WTC11 (cell line): ENCODE measurements around the gene MYO5C. TPM values are rescaled to one million over a fixed set of nuclear protein-coding genes. Genes with fewer than 3 reads are reported as not detected.

Source experiments
- ATAC-seq: fragments of 200-7000 bp; cut with Tn5 transposase; 2 replicates; pipeline ENCODE4 v1.10.0; 2021; ENCODE audit warnings: mild to moderate bottlenecking, moderate library complexity
- CTCF ChIA-PET: fragments of 300-600 bp; sonication (Branson Sonifier 250); formaldehyde crosslinking; loops from one replicate; lab custom pipeline; 2021; ENCODE audit warnings: antibody characterized with exemption; lab: Charles Lee
- POLR2A ChIA-PET: fragments of 350-600 bp; sonication (Branson Sonifier 250); formaldehyde crosslinking; loops from one replicate; lab custom pipeline; 2021; ENCODE audit warnings: antibody characterized with exemption; lab: Charles Lee
- DNase-seq: peaks from one replicate; pipeline ENCODE4 v3.0.0; 2021; ENCODE audit warnings: low spot score
- H3K27ac Mint-ChIP-seq: 2 replicates; pipeline ENCODE4 v1.8.0; 2021; ENCODE audit warnings: mixed read lengths
- H3K27me3 Mint-ChIP-seq: 2 replicates; pipeline ENCODE4 v1.8.0; 2021; ENCODE audit warnings: low read depth, mild to moderate bottlenecking, moderate library complexity, mixed read lengths
- H3K36me3 Mint-ChIP-seq: 2 replicates; pipeline ENCODE4 v1.8.0; 2021; ENCODE audit warnings: mixed read lengths
- H3K4me1 Mint-ChIP-seq: 2 replicates; pipeline ENCODE4 v1.8.0; 2022; ENCODE audit warnings: mixed read lengths
- H3K4me3 Mint-ChIP-seq: 2 replicates; pipeline ENCODE4 v1.8.0; 2021; ENCODE audit warnings: mild to moderate bottlenecking, moderate library complexity, mixed read lengths
- H3K9me3 Mint-ChIP-seq: 2 replicates; pipeline ENCODE4 v1.8.0; 2021; ENCODE audit warnings: mixed read lengths
- CREM ChIP-seq: sonication (generic); formaldehyde crosslinking; IDR thresholded peaks from 2 replicates; pipeline ENCODE4 v1.8.1; 2022; ENCODE audit warnings: mild to moderate bottlenecking, missing genetic modification reagents, moderate library complexity
- ESRRA ChIP-seq: sonication (generic); formaldehyde crosslinking; IDR thresholded peaks from 2 replicates; pipeline ENCODE4 v1.8.1; 2022; ENCODE audit warnings: mild to moderate bottlenecking, missing genetic modification reagents, borderline replicate concordance
- FOXP1 ChIP-seq: sonication (generic); formaldehyde crosslinking; IDR thresholded peaks from 2 replicates; pipeline ENCODE4 v1.8.0; 2022; ENCODE audit warnings: missing genetic modification reagents, mild to moderate bottlenecking, moderate library complexity, borderline replicate concordance
- GTF2I ChIP-seq: fragments of 250-450 bp; sonication (Bioruptor Pico); conservative IDR thresholded peaks from 2 replicates; pipeline ENCODE4 v1.4.0; 2021; ENCODE audit warnings: mild to moderate bottlenecking
- IRF2 ChIP-seq: sonication (generic); formaldehyde crosslinking; IDR thresholded peaks from 2 replicates; pipeline ENCODE4 v1.8.0; 2022; ENCODE audit warnings: low read depth, missing genetic modification reagents, borderline replicate concordance
- JUN ChIP-seq: sonication (generic); formaldehyde crosslinking; IDR thresholded peaks from 2 replicates; pipeline ENCODE4 v1.8.0; 2023; ENCODE audit warnings: mild to moderate bottlenecking, missing genetic modification reagents
- KAT7 ChIP-seq: sonication (generic); formaldehyde crosslinking; IDR thresholded peaks from 2 replicates; pipeline ENCODE4 v1.8.1; 2023; ENCODE audit warnings: missing genetic modification reagents, mild to moderate bottlenecking, borderline replicate concordance
- NFE2L1 ChIP-seq: sonication (generic); formaldehyde crosslinking; IDR thresholded peaks from 2 replicates; pipeline ENCODE4 v1.8.1; 2023; ENCODE audit warnings: missing genetic modification reagents
- NR2C2 ChIP-seq: sonication (generic); formaldehyde crosslinking; IDR thresholded peaks from 2 replicates; pipeline ENCODE4 v1.8.0; 2022; ENCODE audit warnings: mild to moderate bottlenecking, missing genetic modification reagents
- PRRX2 ChIP-seq: fragments of 250-450 bp; sonication (Bioruptor Pico); IDR thresholded peaks from 2 replicates; pipeline ENCODE4 v1.8.0; 2021; ENCODE audit warnings: mild to moderate bottlenecking
- RELA ChIP-seq: sonication (generic); formaldehyde crosslinking; IDR thresholded peaks from 2 replicates; pipeline ENCODE4 v1.8.1; 2022; ENCODE audit warnings: missing genetic modification reagents, mild to moderate bottlenecking, borderline replicate concordance
- SP1 ChIP-seq: sonication (generic); formaldehyde crosslinking; conservative IDR thresholded peaks from 2 replicates; pipeline ENCODE4 v1.8.1; 2022; ENCODE audit warnings: missing genetic modification reagents
- ZNF232 ChIP-seq: sonication (generic); formaldehyde crosslinking; IDR thresholded peaks from 2 replicates; pipeline ENCODE4 v1.8.0; 2022; ENCODE audit warnings: mild to moderate bottlenecking, missing genetic modification reagents
- ZNF671 ChIP-seq: fragments of 250-450 bp; sonication (Bioruptor Pico); IDR thresholded peaks from 2 replicates; pipeline ENCODE4 v1.8.0; 2021; ENCODE audit warnings: mild to moderate bottlenecking
- total RNA-seq: library from RNA; stranded (reverse); gene quantifications from 3 replicates; pipeline ENCODE4 v1.2.3, GENCODE V29; 2021
- TF ChIP-seq, protein P1 (sequence below): sonication (generic); formaldehyde crosslinking; IDR thresholded peaks from 2 replicates; pipeline ENCODE4 v1.8.1; 2022; ENCODE audit warnings: mild to moderate bottlenecking, missing genetic modification reagents, moderate library complexity, borderline replicate concordance
- TF ChIP-seq, protein P2 (sequence below): sonication (generic); formaldehyde crosslinking; IDR thresholded peaks from 2 replicates; pipeline ENCODE4 v1.8.0; 2022; ENCODE audit warnings: missing genetic modification reagents
- TF ChIP-seq, protein P3 (sequence below): sonication (generic); formaldehyde crosslinking; IDR thresholded peaks from 2 replicates; pipeline ENCODE4 v1.8.1; 2023; ENCODE audit warnings: mild to moderate bottlenecking, missing genetic modification reagents
- TF ChIP-seq, protein P4 (sequence below): sonication (generic); formaldehyde crosslinking; IDR thresholded peaks from 2 replicates; pipeline ENCODE4 v1.8.1; 2022; ENCODE audit warnings: missing genetic modification reagents, borderline replicate concordance

Gene MYO5C
- total RNA-seq, 1 experiment from 2014 or later = 25.3 TPM

DNA sequence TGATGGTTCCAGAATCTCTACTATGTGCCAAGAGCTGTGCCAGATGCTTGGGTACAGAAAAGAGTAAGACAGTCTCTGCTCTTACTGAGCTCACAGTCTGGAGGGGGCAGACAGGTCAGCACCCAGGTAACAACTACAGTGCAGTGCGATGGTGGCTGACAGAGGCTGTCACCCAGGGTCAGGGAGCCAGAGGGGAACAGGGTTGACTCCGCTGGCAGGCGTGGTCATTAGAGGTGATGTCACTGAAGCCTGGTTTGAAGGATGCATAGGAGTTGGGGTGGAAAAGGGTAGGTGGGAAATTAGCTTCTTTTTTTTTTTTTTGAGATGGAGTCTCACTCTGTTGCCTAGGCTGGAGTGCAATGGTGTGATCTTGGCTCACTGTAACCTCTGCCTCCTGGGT is 136.0 kb downstream of the MYO5C start (continued):
- TF ChIP-seq, protein P1, sequence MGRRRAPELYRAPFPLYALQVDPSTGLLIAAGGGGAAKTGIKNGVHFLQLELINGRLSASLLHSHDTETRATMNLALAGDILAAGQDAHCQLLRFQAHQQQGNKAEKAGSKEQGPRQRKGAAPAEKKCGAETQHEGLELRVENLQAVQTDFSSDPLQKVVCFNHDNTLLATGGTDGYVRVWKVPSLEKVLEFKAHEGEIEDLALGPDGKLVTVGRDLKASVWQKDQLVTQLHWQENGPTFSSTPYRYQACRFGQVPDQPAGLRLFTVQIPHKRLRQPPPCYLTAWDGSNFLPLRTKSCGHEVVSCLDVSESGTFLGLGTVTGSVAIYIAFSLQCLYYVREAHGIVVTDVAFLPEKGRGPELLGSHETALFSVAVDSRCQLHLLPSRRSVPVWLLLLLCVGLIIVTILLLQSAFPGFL (CRISPR knock-in tag) = no peak
- no peak for TF ChIP-seq KAT7 (CRISPR knock-in tag)
- TF ChIP-seq, protein P2, sequence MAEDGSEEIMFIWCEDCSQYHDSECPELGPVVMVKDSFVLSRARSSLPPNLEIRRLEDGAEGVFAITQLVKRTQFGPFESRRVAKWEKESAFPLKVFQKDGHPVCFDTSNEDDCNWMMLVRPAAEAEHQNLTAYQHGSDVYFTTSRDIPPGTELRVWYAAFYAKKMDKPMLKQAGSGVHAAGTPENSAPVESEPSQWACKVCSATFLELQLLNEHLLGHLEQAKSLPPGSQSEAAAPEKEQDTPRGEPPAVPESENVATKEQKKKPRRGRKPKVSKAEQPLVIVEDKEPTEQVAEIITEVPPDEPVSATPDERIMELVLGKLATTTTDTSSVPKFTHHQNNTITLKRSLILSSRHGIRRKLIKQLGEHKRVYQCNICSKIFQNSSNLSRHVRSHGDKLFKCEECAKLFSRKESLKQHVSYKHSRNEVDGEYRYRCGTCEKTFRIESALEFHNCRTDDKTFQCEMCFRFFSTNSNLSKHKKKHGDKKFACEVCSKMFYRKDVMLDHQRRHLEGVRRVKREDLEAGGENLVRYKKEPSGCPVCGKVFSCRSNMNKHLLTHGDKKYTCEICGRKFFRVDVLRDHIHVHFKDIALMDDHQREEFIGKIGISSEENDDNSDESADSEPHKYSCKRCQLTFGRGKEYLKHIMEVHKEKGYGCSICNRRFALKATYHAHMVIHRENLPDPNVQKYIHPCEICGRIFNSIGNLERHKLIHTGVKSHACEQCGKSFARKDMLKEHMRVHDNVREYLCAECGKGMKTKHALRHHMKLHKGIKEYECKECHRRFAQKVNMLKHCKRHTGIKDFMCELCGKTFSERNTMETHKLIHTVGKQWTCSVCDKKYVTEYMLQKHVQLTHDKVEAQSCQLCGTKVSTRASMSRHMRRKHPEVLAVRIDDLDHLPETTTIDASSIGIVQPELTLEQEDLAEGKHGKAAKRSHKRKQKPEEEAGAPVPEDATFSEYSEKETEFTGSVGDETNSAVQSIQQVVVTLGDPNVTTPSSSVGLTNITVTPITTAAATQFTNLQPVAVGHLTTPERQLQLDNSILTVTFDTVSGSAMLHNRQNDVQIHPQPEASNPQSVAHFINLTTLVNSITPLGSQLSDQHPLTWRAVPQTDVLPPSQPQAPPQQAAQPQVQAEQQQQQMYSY (CRISPR knock-in tag) = no peak
- no peak for TF ChIP-seq JUN (CRISPR knock-in tag)
- TF ChIP-seq, protein P3, sequence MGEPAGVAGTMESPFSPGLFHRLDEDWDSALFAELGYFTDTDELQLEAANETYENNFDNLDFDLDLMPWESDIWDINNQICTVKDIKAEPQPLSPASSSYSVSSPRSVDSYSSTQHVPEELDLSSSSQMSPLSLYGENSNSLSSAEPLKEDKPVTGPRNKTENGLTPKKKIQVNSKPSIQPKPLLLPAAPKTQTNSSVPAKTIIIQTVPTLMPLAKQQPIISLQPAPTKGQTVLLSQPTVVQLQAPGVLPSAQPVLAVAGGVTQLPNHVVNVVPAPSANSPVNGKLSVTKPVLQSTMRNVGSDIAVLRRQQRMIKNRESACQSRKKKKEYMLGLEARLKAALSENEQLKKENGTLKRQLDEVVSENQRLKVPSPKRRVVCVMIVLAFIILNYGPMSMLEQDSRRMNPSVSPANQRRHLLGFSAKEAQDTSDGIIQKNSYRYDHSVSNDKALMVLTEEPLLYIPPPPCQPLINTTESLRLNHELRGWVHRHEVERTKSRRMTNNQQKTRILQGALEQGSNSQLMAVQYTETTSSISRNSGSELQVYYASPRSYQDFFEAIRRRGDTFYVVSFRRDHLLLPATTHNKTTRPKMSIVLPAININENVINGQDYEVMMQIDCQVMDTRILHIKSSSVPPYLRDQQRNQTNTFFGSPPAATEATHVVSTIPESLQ = no peak
- TF ChIP-seq ESRRA = no peak

DNA sequence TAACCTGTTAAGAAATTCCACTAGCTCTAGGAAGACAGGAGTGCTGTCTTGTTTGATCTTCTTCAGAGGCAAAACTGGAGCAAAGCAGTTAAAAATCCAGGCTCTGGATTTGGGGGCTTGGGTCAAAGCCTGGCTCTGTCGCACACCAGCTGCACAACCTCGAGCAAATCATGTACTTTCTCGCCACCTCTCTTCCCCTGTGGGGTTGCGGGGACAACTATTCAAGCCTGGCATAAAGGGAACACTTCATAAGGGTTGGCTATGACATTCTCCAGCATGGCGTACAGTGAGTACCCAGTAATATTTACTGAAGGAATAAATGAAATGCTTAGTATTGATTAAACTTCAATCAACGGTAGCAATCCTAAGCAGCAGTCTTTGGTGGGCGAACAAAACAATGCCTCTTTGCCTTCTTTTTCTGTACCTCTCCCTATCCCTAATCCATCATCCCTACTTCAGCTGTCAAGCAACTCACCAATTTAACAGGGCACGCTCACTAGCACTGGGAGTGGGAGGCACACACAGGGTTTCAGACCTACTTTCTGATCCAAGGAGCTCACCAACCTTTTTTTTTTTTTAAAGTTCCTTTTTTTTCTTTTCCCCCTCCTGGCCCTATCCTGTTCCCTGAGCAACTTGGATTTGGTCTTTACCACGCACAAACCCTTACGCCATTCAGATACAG is 137.4 kb downstream of the MYO5C start:
- POLR2A ChIA-PET = no interaction called here
- CTCF ChIA-PET = interaction anchor here (1.0 to 1.8 kb wide), 3 partner anchors 50 to 79 kb away, joined by 3 to 6 read pairs (median 4); no protein-coding TSS in a partner anchor
- no peak for TF ChIP-seq SP1 (CRISPR knock-in tag)
- TF ChIP-seq, protein P3 = no peak
- H3K9me3 Mint-ChIP-seq = no peaks in the 10 kb centered on the region
- ATAC-seq (no peak), DNase-seq (no peak)
- peaks cover 7% of the 10 kb centered on the region; the same call in 1 of the 2 replicates for H3K36me3 Mint-ChIP-seq
- no peak overlapping the region for H3K27ac Mint-ChIP-seq
- H3K27me3 Mint-ChIP-seq = no peaks in the 10 kb centered on the region
- H3K4me3 Mint-ChIP-seq = no peak overlapping the region
- H3K4me1 Mint-ChIP-seq = peaks cover 3% of the 10 kb centered on the region; the same call in 1 of the 2 replicates

DNA sequence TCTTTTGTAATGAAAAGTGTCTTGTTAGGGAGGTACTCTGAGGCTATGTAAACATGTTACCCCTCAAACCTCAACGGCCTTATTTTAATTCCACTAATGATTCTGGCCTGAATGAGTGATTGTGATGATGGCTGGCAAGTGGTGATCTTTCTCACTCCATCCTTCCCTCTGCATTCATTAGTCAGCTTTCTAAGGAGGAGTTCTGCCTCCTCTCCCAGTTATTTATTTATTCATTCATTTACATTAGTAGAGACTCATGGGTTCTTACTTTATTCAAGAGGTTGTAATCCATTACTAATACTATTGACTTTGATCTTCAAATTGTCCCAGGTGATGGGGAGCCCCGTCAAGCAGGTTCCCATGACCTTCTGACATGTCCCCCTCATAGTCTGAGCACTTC is 139.7 kb downstream of the MYO5C start:
- POLR2A ChIA-PET = no interaction called here
- no peak for DNase-seq
- Mint-ChIP-seq H3K4me3 (no peak overlapping the region), H3K36me3 (peaks cover 17% of the 10 kb centered on the region), H3K9me3 (no peaks in the 10 kb centered on the region), H3K27ac (no peak overlapping the region), H3K4me1 (no peaks in the 10 kb centered on the region), H3K27me3 (no peaks in the 10 kb centered on the region)
- no peak for ATAC-seq
- CTCF ChIA-PET = interaction anchor here (1.6 kb wide), 1 partner anchor 53 kb away, joined by 4 read pairs; no protein-coding TSS in a partner anchor
- TF ChIP-seq ZNF671 (CRISPR knock-in tag) = no peak
- no peak for TF ChIP-seq CREM
- TF ChIP-seq PRRX2 (CRISPR knock-in tag) = no peak
- TF ChIP-seq ZNF232 = no peak
- no peak for TF ChIP-seq IRF2 (CRISPR knock-in tag)
- no peak for TF ChIP-seq NR2C2 (CRISPR knock-in tag)
- no peak for TF ChIP-seq ESRRA
- TF ChIP-seq RELA (CRISPR knock-in tag) = no peak
- TF ChIP-seq FOXP1 = no peak
- no peak for TF ChIP-seq GTF2I
- no peak for TF ChIP-seq NFE2L1 (CRISPR knock-in tag)
- TF ChIP-seq, protein P2 (CRISPR knock-in tag) = no peak
- TF ChIP-seq, protein P4, sequence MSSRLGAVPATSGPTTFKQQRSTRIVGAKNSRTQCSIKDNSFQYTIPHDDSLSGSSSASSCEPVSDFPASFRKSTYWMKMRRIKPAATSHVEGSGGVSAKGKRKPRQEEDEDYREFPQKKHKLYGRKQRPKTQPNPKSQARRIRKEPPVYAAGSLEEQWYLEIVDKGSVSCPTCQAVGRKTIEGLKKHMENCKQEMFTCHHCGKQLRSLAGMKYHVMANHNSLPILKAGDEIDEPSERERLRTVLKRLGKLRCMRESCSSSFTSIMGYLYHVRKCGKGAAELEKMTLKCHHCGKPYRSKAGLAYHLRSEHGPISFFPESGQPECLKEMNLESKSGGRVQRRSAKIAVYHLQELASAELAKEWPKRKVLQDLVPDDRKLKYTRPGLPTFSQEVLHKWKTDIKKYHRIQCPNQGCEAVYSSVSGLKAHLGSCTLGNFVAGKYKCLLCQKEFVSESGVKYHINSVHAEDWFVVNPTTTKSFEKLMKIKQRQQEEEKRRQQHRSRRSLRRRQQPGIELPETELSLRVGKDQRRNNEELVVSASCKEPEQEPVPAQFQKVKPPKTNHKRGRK (CRISPR knock-in tag) = no peak
